Right lobe of liver (tissue), 6 donors: ENCODE results near the gene GLTP. TPM values are rescaled to one million over a fixed set of nuclear protein-coding genes. Genes with fewer than 3 reads are reported as not detected.

ENCODE experiments used
- ATAC-seq, 4 donors: fragments of 200-7000 bp; cut with Tn5 transposase; one replicate each; pipeline ENCODE4 v1.9.1; 2020; ENCODE audit warnings: mild to moderate bottlenecking in 4 of 4, moderate library complexity in 4 of 4
- DNase-seq, 3 donors: peaks; one replicate each; pipeline ENCODE4 v3.0.0-alpha.2; 2020
- H3K27ac ChIP-seq, 3 donors: fragments of 200-600 bp; one replicate each; pipeline ENCODE4 v1.8.0; 2022
- H3K27me3 ChIP-seq, 2 donors: fragments of 200-600 bp; one replicate each; pipeline ENCODE4 v1.8.0; 2022
- H3K36me3 ChIP-seq, 4 donors: fragments of 200-600 bp; sonication (generic) in 1 of 4; one replicate each; pipeline versions ENCODE4 v1.5.1 to v1.8.0; 2017 to 2022; ENCODE audit warnings: control low read depth in 1 of 4
- H3K4me1 ChIP-seq, 4 donors: fragments of 200-600 bp; sonication (generic) in 1 of 4; one replicate each; pipeline versions ENCODE4 v1.5.1 to v1.8.0; 2017 to 2022; ENCODE audit warnings: control low read depth in 1 of 4
- H3K4me3 ChIP-seq, 3 donors: fragments of 200-600 bp; one replicate each; pipeline ENCODE4 v1.8.0; 2022
- H3K9me3 ChIP-seq, 4 donors: fragments of 200-600 bp; sonication (generic) in 1 of 4; one replicate each; pipeline versions ENCODE4 v1.5.1 to v1.8.0; 2017 to 2022; ENCODE audit warnings: control low read depth in 1 of 4
- CTCF ChIP-seq, 4 donors: fragments of 200-600 bp in 3 of 4; fragments of 450-650 bp in 1 of 4; IDR thresholded peaks; one replicate each; pipeline versions ENCODE4 v1.5.1 to v1.8.0; 2016 to 2022; ENCODE audit warnings: antibody characterized with exemption in 4 of 4, mild to moderate bottlenecking in 2 of 4
- POLR2A ChIP-seq: fragments of 450-650 bp; IDR thresholded peaks from one replicate; pipeline ENCODE4 v1.6.1; 2017; ENCODE audit warnings: antibody characterized with exemption, mild to moderate bottlenecking
- WGBS: methylation state at CpG from one replicate; pipeline ENCODE4 v1.1.6; 2018; ENCODE audit warnings: low coverage, low lambda C conversion rate; ENCODE audit not compliant: insufficient coverage; ENCODE audit errors: missing lambda C conversion rate; 5-methylcytosine and 5-hydroxymethylcytosine counted together
- intact Hi-C, 2 donors: fragments of 100-400 bp; cut with DNase I; formaldehyde crosslinking; loops; one replicate each; pipeline versions ENCODE4 v1.11.2 to v1.14.1; 2022
- total RNA-seq, 6 experiments: library from RNA; depleted of rRNA in 2 of 6; stranded (reverse); fragments of >200 nt in 2 of 6; fragmentation: NEBNext Ultra II Directional in 3 of 6; extraction: Animal tissue kit (Norgen Biotek cat#: 25700) in 3 of 6; gene quantifications; one replicate each; pipeline versions ENCODE4 v1.1.0 to v1.2.4, GENCODE V29; 2016 to 2023
- donor health status: DM: no; HTN: yes; CAD: no.
- donor health status: DM: no; HTN: no; CAD: no.
- donor health status: DM: no; HTN: no; CAD: no.
- donor health status: DM: no; HTN: yes; CAD: no.
- donor health status: DM: no; HTN: yes; CAD: no.

Gene GLTP
- total RNA-seq, 6 experiments from 2014 or later = 9.8 to 20.8 (median 13.6) TPM

- peak within 1 kb of the TSS; percentile 5 to 75 (median 31) for H3K27ac ChIP-seq
- H3K4me3 ChIP-seq = peak within 1 kb of the TSS; percentile 56 to 63 (median 59)
- TF ChIP-seq CTCF (IDR thresholded peaks at IDR 0.05) = no peak
- TF ChIP-seq POLR2A = no peak
- ATAC-seq = peak; percentile 11 to 51 (median 40)
- H3K4me1 ChIP-seq = peaks cover 0 to 41% (median 9%) of the 10 kb centered on the region in 4 donors
- no peaks in the 10 kb centered on the region for H3K27me3 ChIP-seq
- peak in 1 of 3 donors; percentile 39 for DNase-seq
- intact Hi-C loops = no loop called here
- H3K36me3 ChIP-seq = no peaks in the 10 kb centered on the region
- no peaks in the 10 kb centered on the region for H3K9me3 ChIP-seq
- 77% methylated on average over 4 of the region's 67 CpGs for WGBS
Measured at GRCh38 chr12:109833307-109834189, 46.8 kb downstream of the GLTP start, which contains the start of gene TRPV4. Gene TRPV4 (minus strand): TSS chr12:109833398. CDS start chr12:109814796, 18,602 bp downstream.

GRCh38 chr12:109832541-109833306 lies 47.6 kb downstream of the GLTP start:
- Histone ChIP-seq H3K27me3 (no peaks in the 10 kb centered on the region), H3K9me3 (no peaks in the 10 kb centered on the region), H3K4me1 (peaks cover 0 to 44% (median 9%) of the 10 kb centered on the region in 4 donors), H3K36me3 (no peaks in the 10 kb centered on the region), H3K27ac (peak overlapping the region; percentile 5 to 75 (median 31)), H3K4me3 (peak overlapping the region; percentile 56 to 63 (median 59))
- 22% methylated on average over 5 of the region's 31 CpGs for WGBS
- no peak for TF ChIP-seq POLR2A
- TF ChIP-seq CTCF (IDR thresholded peaks at IDR 0.05) = no peak
- DNase-seq = peak in 1 of 3 donors; percentile 28
- ATAC-seq = no peak
- intact Hi-C loops = no loop called here

- Histone ChIP-seq H3K27me3 (no peaks in the 10 kb centered on the region), H3K27ac (peak overlapping the region; percentile 5 to 75 (median 31)), H3K36me3 (no peaks in the 10 kb centered on the region), H3K9me3 (no peaks in the 10 kb centered on the region), H3K4me3 (peak overlapping the region; percentile 56 to 63 (median 59)), H3K4me1 (peaks cover 0 to 44% (median 9%) of the 10 kb centered on the region in 4 donors)
- intact Hi-C loops = no loop called here
- ATAC-seq (peak; percentile 17 to 49 (median 36)), DNase-seq (no peak)
- WGBS = 38% methylated on average over 1 of the region's 9 CpGs
- TF ChIP-seq CTCF (IDR thresholded peaks at IDR 0.05) (no peak), POLR2A (no peak)
Measured at GRCh38 chr12:109831929-109832328, 48.4 kb downstream of the GLTP start.

- intact Hi-C loops = no loop called here
- Histone ChIP-seq H3K9me3 (no peaks in the 10 kb centered on the region), H3K4me1 (peaks cover 0 to 44% (median 9%) of the 10 kb centered on the region in 4 donors), H3K36me3 (no peaks in the 10 kb centered on the region), H3K27me3 (no peaks in the 10 kb centered on the region), H3K4me3 (peak overlapping the region in 2 of 3 donors; percentile 59 to 63), H3K27ac (peak overlapping the region; percentile 16 to 75 (median 34))
- 43% methylated on average over 6 of the region's 6 CpGs for WGBS
- ATAC-seq (peak; percentile 8 to 50 (median 26)), DNase-seq (peak in 2 of 3 donors; percentile 64 to 68)
- TF ChIP-seq CTCF (IDR thresholded peaks at IDR 0.05) = no peak
- no peak for TF ChIP-seq POLR2A
Measured at GRCh38 chr12:109831365-109831764, 49.0 kb downstream of the GLTP start.
